Stimulated activated CD4-positive, alpha-beta T cell treated with anti-CD3 and anti-CD28 coated beads, Interleukin-15, amount 100 ng/mL, for 1 hour (primary cell): ENCODE data around the gene EVA1B.

Source experiments
- DNase-seq, 2 donors: peaks; one replicate each; pipeline ENCODE4 v3.0.0-alpha.2; 2020; ENCODE audit warnings: low read depth in 1 of 2, low spot score in 1 of 2

The EVA1B gene

GRCh38 chr1:36284061-36284460, 39.4 kb downstream of the EVA1B start:
- DNase-seq: no peak

DNA sequence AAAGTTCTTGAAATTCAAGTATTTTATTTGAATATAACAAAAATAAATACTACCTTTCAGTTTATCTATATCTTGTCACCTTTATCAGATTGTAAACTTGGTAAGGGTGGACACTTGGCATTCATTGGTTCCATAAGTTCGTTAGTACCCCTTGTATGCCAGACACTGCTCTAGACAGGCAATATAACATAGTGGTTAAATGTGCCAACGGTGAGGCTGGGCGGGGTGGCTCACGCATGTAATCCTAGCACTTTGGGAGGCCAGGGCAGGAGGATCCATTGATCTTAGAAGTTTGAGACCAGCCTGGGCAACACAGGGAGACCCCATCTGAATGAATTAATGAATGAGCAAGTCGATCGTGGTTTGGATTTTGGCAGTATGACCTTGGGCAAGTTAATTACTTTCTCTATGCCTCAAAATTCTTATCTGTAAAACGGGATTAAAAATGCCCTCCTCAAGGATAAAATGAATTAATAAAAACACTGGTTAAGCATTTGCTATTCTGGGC, 43.6 kb downstream of the EVA1B start:
- DNase-seq: no peak

DNA sequence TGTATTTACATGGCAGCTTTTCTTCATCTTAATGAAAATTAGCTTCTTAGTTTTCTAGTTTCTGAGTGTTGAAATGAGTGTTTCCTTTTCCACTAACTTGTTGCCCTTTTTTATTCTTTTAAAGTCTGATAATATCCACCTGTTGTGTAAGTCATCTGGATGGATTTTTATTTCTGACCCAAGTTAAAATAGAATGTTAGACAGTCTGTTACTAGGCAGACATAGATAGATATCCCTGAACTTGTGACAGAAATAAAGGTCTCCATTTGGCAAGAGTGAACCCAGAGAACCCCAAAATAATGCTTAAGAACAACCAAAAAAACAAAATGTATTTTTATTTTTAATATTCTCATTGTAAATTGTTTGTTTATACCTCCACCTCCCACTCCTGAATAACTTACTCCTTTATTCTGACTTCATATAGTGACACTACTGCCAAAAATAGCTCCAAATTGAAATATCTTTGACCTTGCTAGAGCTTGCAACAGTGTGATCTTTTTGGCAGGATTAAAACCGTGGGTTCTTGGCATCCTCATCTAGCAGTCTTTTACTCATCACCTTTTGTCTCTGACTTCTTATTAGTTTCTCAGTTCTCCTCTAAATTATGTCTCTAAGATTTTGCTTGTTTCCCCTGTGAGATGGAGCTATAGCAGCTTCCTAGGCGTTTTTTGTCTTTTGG, 44.2 kb downstream of the EVA1B start:
- DNase-seq: no peak

DNA sequence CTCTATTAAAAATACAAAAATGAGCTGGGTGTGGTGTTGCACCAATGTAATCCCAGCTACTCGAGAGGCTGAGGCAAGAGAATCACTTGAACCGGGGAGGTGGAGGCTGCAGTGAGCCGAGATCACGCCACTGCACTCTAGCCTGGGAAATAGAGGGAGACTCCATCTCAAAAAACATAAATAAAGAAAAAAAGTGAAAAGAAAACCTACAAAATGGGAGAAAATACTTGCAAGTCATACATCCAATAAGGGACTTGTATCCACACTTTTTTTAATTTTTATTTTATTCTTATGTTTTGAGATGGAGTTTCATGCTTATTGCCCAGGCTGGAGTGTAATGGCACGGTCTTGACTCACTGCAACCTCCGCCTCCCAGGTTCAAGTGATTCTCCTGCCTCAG, 46.8 kb downstream of the EVA1B start:
- no peak for DNase-seq

- DNase-seq: no peak
These were observed 49.2 kb downstream of the EVA1B start for GRCh38 chr1:36274201-36274600.

DNA sequence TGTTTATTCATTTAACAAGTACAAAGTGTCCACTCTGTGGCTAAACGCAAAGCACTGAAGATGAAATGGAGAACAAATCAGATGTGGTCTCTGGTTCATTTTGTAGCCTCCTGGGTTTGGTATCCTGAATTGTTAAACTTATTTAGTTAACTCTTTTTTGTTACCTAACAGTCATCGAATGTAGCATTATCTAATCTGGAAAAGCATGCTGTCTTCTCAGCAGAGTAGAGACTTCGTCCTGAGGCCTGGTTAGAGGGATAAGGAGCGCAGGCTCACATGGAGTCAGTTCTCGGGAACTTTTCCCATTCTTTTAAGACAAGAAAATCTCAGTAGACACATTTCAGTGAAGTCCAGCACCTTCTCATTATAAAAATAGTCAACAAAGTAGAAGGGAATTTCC, 50.4 kb downstream of the EVA1B start:
- DNase-seq: no peak
